ENCODE measurements around the gene PIK3CB.
"Not testable (repeated sequence)": the region's sequence is repeated elsewhere in the genome, so short reads cannot be mapped to it uniquely, and the experiment has no call there.

The PIK3CB gene

DNA sequence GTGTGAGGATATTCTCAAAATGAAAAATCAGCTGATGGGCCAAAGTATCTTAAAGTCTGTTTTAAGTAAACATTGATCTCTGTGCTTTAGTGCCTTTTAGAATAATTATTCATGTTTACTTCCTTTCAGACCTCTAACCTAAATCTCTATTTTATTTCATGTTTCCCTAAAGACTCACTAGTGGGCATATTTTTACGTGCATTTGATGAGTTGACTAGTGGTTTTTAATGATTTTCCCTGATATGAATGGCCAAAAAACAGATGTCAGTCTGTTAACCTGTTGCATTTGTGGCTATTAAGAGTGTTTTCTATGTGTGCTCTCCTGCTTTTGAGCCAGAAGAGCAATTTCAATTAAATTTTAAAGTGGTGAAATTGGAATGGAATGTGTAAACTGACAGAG is 219.3 kb downstream of the PIK3CB start:
- DNase-seq (ENCODE audit: low read depth in 2 of 2) = no peak

DNA sequence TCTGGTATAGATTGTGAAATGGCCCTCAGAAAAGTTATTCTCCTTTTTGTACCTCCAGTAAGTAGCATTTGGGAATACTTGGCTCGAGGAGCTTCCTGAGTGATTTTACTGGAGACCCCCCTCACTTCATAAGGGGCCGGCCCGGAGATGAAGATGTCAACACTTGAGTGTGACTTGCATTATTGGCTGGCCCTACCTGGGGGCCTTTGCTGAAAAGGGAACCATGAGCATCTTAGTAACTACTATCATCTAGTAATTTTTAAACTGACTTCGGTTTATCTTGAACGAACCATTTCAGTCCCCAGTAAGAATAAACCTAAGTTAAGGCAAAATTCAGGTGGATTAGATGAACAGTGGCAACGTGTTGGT is 224.8 kb downstream of the PIK3CB start:
- no peak for DNase-seq (ENCODE audit: low read depth in 2 of 2)

DNA sequence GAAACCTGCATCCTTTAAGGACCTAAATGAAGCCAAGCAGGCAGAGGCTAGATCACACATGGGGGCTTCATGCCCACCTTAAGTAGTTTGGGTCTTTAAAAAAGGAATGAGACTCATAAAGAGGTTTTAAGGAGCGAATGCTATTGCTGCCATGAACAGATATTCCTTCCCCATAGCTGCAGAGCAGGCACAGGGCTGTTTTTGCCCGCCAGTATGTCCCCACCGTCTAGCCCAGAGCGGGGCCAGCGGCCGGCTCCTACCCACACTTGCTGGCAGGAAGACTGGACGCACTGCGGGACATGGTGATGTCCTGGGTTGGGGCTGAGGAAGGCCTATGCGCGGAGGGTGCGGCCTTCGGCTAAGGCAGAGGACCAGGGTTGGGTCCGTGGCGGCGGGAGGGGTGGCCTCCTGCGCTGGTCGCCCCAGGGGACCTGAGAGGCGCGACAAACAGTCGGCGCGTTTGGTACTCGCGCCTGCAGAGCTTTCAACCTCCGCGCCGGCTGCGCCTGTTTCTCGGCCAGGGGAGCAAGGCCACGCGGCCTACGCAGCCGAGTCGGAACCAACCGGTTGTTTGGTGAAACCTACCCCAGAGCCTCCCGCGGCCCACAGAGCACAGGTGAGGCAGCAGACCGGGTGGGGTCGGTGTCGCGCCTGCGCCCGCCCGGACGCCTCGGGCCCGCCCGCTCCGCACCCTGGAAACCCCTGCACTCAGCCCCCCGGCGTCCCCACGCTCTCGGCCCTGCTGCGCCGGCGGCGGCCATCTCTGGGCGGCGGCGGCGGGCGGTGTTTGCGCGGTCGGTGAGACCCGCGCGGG is 226.2 kb downstream of the PIK3CB start, which contains the start of gene FAIM:
Gene FAIM, plus strand, starts transcription at position 450 of the 814 bp plus-strand sequence. CDS start 10,956 bp downstream, outside the sequence.
- peak; percentile 42 to 43 for DNase-seq (ENCODE audit: low read depth in 2 of 2)

DNA sequence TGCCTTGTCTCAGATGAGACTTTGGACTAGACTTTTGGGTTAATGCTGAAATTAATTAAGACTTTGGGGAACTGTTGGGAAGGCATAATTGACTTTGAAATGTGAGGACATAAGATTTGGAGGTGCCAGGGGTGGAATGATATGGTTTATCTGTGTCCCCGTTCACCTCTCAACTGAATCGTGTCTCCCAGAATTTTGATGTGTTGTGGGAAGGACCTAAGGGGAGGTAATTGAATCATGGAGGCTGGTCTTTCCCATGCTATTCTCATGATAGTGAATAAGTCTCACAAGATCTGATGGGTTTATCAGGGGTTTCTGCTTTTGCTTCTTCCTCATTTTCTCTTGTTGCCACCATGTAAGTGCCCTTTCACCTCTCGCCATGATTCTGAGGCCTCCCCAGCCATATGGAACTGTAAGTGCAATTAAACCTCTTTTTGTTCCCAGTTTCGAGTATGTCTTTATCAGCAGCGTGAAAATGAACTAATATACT is 230.6 kb downstream of the PIK3CB start:
- DNase-seq (ENCODE audit: low read depth in 2 of 2) = not testable (repeated sequence)
